Anterior cingulate cortex (tissue), 58 donors: Measurements from ENCODE around the gene CTNNA2.

Experiments used
- DNase-seq, 58 donors: peaks; one replicate each; lab custom pipeline; 2025; lab: John Stamatoyannopoulos, UW

Gene CTNNA2

GRCh38 chr2:79611448-79612016 is 98.7 kb downstream of the CTNNA2 start:
- no peak for DNase-seq

GRCh38 chr2:79612999-79613398 is 100.1 kb downstream of the CTNNA2 start:
- no peak for DNase-seq

GRCh38 chr2:79619442-79619841 is 106.6 kb downstream of the CTNNA2 start:
- no peak for DNase-seq

- no peak for DNase-seq
These were observed 107.1 kb downstream of the CTNNA2 start for GRCh38 chr2:79619976-79620375.

GRCh38 chr2:79620679-79621078 is 107.8 kb downstream of the CTNNA2 start:
- no peak for DNase-seq

- no peak for DNase-seq
These were observed 108.4 kb downstream of the CTNNA2 start for GRCh38 chr2:79621252-79621651.

GRCh38 chr2:79621755-79622154 is 108.9 kb downstream of the CTNNA2 start:
- DNase-seq, result no peak

GRCh38 chr2:79622508-79622907 is 109.7 kb downstream of the CTNNA2 start:
- DNase-seq, result no peak

GRCh38 chr2:79627237-79627636 is 114.4 kb downstream of the CTNNA2 start:
- peak in 5 of 58 donors; percentile 3 to 25 (median 9) for DNase-seq

- peak in 1 of 58 donors; percentile 3 for DNase-seq
These were observed 117.2 kb downstream of the CTNNA2 start for GRCh38 chr2:79630060-79630459.

- no peak for DNase-seq
These were observed 118.2 kb downstream of the CTNNA2 start for GRCh38 chr2:79630972-79631557.

- DNase-seq, result no peak
These were observed 125.6 kb downstream of the CTNNA2 start for GRCh38 chr2:79638410-79638809.

- no peak for DNase-seq
These were observed 126.1 kb downstream of the CTNNA2 start for GRCh38 chr2:79638954-79639353.

- DNase-seq, result no peak
These were observed 127.2 kb downstream of the CTNNA2 start for GRCh38 chr2:79640001-79640400.

GRCh38 chr2:79649531-79649930 is 136.7 kb downstream of the CTNNA2 start:
- DNase-seq, result peak in 6 of 58 donors; percentile 2 to 33 (median 12)

GRCh38 chr2:79660557-79660956 is 147.7 kb downstream of the CTNNA2 start:
- DNase-seq, result no peak

- DNase-seq, result no peak
These were observed 152.2 kb downstream of the CTNNA2 start for GRCh38 chr2:79665091-79665490.

GRCh38 chr2:79666430-79666829 is 153.6 kb downstream of the CTNNA2 start:
- DNase-seq, result no peak

- peak in 1 of 58 donors; percentile 2 for DNase-seq
These were observed 156.9 kb downstream of the CTNNA2 start for GRCh38 chr2:79669714-79670113.

GRCh38 chr2:79670198-79670597 is 157.3 kb downstream of the CTNNA2 start:
- DNase-seq, result no peak

GRCh38 chr2:79686884-79687283 is 174.0 kb downstream of the CTNNA2 start:
- DNase-seq, result no peak

- no peak for DNase-seq
These were observed 182.4 kb downstream of the CTNNA2 start for GRCh38 chr2:79695248-79695647.

GRCh38 chr2:79697200-79697599 is 184.3 kb downstream of the CTNNA2 start:
- DNase-seq, result no peak
